GM21515 (cell line): ENCODE data around the gene CYBB.
A peak's percentile ranks its signal among the peaks of the same experiment; 100 is the strongest.

Experiments
- ATAC-seq: cut with Tn5 transposase; IDR thresholded peaks from one replicate; pipeline ENCODE4 v1.9.1; 2021; ENCODE audit not compliant: unreplicated experiment

CYBB gene

DNA sequence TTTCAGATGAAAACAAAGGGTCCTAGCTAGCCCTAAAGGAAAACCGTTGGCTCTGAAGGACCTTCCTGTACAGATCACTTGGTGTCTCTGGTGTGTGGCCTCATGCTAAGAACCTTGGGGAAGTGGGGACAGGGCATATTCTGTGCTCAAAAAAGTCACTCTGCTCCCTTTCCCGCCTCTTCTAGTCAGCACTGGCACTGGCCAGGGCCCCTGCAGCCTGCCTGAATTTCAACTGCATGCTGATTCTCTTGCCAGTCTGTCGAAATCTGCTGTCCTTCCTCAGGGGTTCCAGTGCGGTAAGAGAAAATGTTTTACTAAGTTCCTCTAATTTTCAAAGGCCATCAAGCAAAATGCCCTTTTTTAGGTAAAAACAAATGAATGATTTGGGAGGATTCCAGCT lies 3.4 kb downstream of the CYBB start:
- ATAC-seq: no peak

DNA sequence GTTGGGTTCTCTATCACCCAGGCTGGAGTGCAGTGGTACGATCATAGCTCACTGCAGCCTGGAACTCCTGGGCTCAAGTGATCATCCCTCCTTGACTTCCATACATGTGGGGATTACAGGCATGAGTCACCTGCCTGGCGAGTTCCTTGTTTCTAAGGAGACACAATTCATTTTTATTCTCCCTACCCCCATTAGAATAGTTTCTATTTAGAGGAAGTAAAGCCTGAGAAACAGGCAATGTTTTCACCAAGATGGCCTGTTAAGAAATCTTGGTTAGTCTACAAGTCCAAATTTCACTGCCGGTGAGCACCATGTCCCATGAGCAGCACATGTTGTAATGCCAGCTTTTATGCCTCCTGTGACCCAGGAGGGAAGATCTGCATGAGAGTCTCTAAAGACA lies 5.7 kb downstream of the CYBB start:
- no peak for ATAC-seq

DNA sequence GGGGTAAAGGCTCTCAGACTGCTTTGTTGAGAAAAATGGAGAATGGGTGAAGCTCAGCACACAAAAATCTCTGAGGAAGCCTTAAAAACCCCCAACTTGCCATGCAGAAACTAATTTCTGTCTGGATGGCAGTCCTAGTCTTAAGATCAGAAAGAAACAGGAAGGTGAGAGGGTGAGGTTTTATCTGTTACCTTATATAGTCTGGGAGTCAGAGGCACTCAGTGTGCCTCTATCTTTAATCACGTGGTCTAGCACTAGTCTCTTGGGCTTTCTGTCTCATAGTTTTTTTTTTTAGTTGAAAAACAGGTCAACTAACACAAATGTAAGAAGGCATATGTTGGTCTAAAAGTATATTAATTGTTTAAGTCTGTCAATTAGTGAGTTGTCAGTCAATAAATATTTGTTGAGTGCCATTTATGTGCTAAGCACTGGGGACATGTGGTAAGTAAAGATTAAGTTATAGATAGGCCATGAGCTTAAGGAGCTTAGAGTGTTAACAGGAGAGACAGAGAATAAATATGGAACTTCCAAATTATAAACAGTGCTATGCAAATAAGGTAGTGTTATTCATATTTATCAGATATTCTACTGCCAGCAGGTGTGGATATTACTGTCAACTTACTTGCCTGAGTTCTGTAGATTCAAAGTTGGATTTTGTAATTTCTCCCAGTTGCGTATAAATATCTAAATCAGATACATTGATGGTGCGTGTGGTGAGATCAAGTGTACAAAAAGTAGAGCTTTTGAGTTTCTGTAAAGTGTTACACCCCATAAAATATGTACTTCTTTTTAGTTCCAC lies 7.0 kb downstream of the CYBB start:
- peak; percentile 78 for ATAC-seq

DNA sequence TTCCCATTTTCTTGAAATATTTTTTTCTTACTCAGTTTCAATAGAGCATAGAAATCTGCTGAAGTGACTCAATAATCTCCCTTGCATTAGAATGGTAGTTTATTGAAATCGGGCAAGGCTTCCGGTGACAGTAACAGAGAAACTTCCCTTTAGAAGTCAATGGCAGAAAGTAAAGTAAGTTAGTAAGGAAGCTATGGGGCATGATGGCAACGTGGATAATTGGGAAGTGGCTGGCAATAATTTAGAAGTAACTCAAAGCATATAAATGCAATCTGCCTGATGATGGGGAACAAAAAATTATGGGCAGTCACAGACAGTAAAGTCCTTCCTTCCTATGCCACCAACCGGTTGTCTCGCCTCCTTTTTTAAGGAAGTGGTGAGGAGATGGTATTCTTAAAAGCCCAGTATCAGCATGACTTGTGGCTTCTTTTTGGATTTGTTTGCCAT lies 7.6 kb downstream of the CYBB start:
- peak; percentile 52 for ATAC-seq

DNA sequence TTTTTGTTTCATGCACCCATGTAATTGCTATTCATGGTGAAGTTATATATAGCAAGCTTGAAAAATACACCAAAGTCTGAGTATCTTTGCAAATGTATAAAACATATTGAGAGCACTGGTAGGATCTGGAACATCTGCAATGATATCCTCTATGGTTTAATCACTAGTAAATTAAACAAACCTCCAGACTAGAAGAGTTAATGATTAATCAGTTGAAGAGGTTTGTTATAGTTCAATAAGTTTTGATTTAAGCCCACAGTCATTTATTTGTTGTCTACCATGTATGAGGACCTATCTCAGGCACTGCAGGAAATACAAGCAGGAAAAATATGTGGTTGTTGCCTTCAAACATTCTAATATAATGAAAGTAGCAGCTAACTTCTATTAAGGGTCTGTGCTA lies 16.5 kb downstream of the CYBB start:
- no peak for ATAC-seq

DNA sequence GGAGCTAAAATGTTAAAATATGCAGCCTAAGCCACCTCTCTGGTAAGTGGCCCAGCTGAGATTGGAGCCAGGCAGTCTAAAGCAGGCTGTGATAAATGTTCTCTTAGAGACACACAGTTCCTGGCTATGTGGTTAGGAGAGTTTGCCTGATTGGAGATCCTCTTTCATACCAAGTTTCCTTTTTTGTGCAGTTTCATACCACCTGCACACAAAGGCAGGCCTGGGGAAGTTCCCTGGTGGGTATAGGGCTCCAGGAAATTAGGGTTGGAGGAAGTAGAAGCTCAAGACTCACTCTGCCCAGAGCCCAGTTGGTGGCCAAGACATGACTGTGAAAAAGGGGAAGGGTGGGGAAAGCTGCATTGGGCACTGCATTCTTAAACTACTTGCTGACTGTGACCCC lies 16.9 kb downstream of the CYBB start:
- no peak for ATAC-seq

DNA sequence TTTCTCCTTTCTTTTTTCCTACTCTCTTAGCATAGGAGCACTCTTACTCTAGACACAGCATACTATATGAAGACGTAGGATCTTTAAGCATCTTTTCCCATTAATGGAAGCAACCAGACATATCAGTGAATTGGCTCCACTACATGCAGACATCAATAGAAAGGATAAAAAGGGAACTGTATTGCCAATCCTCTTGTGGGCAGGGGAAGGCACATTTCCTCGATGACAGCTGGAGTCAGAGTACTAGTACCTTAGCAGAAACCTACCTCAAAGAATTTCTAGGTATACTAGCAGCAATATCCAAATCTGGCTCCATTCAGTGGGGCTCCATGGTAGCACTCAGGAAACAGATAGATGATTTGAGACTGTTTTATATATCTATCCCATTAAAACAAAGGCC lies 20.1 kb downstream of the CYBB start:
- no peak for ATAC-seq

DNA sequence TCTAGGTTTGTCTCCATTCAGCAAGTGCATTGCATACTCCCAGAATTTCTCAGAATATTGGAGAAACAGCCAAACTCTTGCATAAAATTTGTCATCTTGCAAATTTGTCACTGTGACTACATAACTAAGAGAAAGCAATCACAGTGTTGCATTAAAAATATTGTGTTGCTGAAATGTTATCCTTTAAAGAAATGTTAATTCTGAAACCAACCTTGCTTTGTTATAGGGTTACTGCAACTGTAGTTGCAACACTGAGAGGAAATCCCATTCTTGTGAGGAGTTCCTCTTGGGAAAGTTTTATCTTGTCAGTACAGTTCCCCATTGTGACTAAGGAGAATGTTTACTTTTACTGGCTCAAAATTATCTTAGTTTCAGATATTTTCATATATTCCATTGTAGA lies 20.9 kb downstream of the CYBB start:
- ATAC-seq: no peak

DNA sequence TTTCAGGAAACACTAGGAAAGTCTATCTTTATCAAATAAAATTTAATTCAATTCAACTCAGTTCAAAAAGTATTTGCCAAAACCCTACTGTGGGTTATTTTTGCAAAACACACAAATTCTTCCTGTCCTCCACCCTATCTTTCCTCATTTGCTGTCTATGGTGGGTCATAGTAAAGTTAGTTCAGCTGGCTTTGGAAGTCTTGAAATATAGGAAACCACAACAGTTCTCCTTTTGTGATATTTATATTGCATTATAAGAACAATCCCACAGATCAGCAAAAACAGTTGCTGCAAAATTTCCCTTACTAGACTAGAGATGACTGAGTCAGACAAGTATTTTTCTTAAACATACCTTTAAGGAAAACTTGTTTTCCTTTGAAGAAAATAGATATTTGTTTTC lies 22.2 kb downstream of the CYBB start:
- ATAC-seq: no peak

DNA sequence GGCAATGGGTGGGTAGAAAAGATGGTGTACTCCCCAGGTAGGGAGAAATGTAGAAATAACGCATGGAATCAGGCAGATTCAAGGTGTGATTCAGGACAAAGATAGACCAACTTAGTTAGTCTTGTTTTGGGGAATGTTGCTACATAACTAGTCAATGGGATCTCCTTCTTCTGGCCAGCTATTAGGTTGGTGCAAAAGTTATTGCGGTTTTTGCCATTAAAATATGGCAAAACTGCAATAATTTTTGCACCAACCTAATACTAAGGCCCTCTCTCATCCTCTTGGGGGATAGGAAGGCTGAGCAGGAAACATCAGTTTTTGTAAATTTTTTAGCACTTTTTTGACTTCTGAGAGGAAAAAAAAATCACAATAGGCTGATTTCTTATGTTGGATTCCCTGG lies 23.2 kb downstream of the CYBB start:
- ATAC-seq: no peak

DNA sequence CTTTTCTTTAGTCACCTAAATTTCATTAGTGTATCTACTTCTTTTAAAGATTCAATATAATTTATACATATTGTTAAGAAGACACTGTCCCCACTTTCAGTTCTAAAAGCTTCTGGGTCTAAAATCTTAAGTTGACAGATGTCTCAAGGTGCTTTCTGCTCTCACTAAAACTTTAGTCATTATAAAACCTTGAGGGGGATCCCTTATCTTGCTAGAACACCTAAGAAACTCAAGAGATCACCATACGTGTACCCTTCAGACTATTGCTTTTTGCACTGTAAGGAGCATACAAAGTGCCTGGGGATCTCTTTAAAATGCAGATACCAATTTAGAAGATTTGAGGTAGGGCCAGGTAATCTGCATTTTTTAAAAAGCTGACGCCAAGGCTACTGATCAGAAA lies 30.1 kb downstream of the CYBB start:
- ATAC-seq: no peak

DNA sequence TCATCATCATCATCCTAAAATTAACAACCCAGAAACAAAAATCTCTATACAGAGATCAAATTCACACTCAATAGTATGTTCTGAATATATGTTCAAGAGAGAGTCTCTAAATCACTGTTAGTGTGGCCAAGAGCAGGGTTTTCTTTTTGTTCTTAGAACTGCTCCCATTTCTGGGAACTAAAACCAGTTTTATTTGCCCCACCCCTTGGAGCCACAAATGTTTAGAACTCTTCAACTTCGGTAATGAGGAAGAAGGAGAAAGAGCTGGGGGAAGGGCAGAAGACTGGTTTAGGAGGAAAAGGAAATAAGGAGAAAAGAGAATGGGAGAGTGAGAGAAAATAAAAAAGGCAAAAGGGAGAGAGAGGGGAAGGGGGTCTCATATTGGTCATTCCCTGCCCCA lies 32.3 kb downstream of the CYBB start:
- ATAC-seq: no peak

DNA sequence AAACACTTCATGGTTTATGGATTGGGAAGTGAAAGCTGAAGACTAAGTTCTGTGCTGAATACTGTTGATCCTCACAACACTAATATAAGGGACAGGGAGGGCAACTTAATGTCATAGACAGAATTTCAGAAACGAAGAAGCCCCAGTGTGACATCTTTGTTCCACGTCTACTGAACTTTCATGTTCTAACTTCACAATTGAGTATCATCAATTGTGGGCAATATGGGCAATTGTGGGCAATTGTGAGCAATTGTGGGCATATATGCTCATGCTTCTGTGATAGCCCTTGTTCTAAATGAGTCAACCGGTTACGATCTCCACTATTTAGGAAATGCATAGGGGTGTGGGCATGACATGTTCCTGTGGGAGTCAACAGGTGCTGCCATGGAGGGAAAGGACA lies 33.7 kb downstream of the CYBB start:
- ATAC-seq: no peak

DNA sequence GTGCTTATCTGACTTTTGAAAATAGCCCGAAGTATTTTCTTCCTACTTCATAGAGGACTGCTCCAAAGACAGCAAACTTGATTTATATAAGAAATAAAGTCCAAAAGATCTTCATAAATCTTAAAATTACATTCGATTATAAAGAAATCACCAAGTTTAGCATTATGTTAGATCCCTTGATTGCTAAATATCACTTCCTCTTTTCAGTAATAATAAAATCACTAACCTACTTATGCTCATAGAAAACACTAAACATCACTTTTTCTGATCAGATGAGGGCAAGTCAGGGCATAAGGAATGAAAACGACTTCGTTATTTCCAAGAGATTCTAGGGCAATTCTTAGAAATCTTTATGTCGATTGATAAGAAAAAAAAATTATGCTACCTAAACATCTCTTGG lies 35.5 kb downstream of the CYBB start:
- no peak for ATAC-seq

DNA sequence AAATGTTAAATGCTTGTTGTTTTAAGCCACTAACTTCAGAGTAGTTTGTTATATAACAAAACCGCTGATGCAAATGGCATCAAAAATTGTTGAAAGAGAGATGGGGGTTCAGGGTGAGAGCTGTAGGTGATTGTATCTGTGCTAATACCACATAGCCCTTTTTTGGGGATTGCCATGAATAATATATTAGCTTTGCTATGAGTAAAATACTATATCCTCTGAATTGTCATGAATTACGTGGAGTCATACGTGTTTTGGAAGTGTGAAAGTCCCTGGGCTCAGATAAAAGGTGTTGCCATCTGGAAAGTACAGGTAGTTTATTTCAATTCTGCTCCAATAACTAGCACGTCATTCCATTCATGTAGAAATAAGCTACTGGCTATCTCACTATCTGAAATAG lies 36.9 kb downstream of the CYBB start:
- no peak for ATAC-seq

DNA sequence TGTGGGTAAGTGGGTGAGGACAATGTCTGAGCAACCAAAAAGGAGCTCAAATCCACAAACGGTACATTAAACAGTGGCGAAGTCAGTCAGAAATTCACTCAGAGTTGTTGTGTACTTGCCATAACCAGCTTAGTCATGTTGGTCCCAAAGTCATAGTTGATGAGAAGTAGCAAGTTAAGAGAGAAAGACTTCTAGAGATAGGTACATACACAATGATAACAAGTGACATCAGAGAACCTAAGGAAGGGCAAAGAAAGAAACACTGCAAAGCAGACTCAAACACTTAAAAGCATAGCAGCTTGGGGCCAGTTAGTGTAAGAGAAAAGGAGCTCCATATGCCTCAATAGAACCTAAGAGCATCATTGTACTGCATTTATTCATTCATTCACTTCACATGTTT lies 37.3 kb downstream of the CYBB start:
- no peak for ATAC-seq

DNA sequence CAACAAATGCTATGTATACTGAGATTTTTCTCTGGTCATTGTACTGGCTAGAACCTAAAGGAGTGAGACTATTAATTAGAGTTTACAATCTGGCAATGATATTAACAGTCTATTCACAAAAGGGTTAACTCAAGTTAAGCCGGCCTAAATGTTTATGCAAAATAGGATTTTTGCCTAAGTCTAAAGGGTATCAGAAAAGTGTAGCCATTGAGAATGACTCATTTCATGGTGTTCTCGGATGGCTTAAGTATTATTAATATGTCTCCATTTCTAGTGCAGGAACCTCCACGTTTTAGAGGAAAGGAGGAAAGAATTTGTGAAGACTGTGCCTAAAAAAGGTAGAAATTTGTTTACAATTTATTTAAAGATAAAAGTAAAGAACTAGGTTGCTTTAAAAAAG lies 37.7 kb downstream of the CYBB start:
- ATAC-seq: peak; percentile 47

DNA sequence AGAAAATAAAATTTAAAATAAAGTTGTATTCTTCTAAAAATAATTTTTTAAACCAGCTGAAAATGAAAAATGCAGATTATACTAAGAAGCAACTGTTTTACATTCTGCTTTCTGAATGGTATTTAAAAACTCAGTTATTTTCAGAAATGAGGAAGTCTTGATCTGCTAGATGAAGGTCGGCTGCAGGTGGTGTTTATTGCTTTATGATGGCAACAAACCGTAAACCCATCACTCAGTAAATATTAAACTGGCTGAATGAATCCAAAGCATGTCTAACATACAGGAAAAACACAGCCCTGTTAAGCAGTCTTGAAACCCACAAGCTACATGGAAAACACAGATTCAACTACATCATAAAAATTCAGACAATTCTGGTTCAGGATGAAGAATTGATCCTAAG lies 38.2 kb downstream of the CYBB start:
- peak; percentile 59 for ATAC-seq

DNA sequence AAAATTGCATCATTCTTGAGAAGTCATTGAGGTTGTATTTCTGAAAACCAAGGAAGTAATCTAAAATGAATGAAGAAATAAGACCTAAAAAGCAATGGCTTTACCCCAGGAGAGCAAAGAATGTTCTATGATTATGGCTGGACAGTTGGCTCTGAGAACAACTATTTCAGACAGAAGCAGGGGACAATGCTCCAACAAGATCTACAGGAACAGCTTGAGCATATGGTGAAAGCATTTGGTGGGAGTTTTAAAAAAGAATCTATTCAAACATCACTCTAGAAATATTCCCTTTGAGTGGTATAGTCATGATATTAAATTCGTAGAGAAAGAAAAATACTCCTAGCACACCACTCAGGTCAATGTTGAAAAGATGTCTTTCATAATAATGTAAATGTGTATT lies 40.8 kb downstream of the CYBB start:
- ATAC-seq: no peak

DNA sequence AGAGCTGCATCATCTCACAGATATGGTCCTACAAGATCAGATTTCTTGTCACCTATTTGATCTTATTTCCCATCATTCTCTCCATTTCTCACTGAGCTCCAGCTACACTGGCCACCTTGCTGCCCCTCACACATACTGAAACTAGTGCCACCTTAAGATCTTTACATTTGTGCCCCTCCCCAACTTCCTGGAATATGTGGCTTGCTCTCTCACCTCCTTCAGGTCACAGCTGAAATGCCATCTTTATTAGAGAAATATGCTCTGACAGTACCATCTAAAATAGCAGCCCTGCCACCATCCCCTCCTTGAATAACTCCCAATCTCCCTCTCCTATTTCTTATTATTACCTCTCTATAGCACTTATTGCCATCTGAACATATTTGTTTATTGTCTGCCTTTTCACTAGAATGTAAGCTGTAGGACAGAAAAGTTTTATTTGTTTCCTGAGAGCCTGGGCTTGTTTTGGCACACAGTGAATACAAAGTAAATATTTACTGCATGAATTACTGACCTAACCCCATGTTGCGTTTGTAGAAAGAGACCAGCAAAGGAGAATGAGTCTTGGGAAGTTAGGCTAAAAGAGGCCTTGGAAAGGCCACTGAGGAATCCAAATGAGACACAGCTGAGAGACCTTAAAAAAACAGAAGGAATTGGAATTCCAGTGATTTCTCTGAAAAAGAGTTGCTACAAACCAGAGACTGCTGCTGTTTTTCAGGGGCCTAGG lies 44.8 kb downstream of the CYBB start:
- no peak for ATAC-seq

DNA sequence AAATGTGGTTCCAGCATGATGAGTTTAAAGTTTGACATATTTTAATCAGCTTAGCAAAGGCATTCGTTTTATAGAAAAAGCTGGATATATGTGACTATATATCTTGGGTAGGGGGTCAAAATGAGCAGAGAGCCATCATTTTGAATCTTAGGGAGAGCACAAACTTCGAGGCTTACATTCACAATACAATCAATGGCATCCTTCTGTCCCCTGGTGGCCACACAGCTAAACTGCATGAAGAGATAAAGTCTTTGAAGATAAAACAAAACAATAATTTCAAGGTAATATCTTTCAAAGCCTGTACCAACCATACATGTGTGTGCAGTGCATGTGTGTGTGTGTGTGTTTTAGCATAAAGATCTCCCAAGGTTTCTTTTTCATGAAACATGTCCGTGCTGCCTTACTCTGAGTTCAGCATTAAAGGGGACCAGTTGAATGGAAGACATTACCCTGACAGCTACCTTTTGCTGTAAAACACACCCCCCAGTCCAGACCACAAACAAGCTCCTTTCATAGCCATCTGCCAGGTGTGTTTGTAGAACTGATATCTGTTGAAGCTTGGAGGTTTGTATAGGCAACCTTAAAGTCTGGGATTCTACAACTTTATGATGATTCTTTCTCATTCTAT lies 45.5 kb downstream of the CYBB start:
- ATAC-seq: peak; percentile 81

DNA sequence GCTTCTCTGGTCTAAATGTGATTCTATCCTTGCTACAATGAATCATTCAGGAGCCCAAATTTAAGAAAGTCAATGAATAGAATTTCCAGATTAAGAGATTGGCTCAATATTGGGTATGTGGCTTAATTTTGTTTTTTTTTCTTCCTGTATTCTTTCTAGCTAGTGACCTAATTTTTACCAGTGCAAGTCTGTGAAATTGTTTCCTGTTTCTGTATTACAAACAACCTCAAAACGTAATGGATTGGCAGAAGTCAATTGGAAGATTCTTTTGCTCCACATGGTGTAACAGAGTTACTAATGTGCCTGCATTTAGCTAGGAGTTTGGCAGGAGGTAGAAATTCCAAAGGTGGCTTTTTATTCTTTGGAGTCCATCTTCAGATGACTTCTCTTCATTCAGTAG lies 49.9 kb downstream of the CYBB start:
- ATAC-seq: no peak
